ENCODE results near the gene CNOT8.
"Not testable (repeated sequence)": the region's sequence is repeated elsewhere in the genome, so short reads cannot be mapped to it uniquely, and the experiment has no call there.

CNOT8 gene

DNA sequence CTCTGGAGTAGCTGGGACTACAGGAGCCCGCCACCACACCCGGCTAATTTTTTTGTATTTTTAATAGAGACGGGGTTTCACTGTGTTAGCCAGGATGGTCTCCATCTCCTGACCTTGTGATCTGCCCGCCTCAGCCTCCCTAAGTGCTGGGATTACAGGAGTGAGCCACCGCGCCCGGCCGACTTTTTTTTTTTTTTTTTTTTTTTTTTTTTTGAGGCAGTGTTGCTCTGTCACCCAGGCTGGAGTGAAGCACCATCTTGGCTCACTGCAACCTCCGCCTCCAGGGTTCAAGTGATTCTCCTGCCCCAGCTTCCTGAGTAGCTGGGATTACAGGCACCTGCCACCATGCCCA, 22.8 kb upstream of the CNOT8 start:
- DNase-seq, result not testable (repeated sequence)

- DNase-seq, result no peak
Measured at GRCh38 chr5:154836225-154836624, 22.2 kb upstream of the CNOT8 start.

DNA sequence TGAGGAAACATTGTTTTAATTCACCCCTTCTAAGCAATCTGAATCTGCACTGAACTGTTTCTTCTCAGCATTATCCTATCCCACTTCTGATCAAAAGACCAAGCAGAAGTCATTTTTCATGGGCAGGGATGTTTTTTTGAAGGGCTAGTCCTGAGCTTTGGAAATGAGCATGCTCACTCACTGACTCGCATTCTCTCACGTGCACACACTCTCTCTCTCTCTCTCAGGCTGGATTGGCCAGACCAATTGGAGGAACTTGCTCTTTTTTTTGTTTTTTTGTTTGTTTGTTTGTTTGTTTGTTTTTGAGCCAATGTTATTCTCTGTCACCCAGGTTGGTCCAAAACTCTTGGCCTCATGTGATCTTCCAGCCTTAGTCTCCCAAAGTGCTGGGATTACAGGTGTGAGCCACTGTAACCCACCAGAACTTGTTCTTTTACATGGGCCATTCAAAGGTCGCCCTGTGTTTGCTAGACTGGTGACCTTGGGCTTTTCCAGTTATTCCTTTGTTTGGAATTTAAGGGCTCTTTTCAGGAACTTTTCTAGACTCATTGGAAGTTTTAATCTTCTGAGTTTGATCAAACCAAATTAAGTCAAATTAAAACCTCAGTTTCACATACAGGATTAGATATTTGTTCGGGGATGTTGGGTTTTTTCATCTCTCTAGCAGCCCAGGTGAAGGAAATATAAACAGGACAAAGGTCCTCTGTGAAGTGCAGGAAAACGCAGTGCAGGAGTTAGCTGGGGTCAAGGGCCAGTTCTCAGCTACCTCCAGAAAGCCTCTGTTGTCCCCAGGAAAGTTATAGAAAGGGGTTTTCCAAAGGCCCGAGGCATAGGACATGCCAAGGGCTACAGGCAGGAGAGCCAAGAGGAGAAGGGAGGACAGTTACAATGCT, 21.2 kb upstream of the CNOT8 start:
- DNase-seq, result no peak

- DNase-seq, result no peak
Measured at GRCh38 chr5:154840435-154841272, 17.8 kb upstream of the CNOT8 start.

GRCh38 chr5:154841273-154841661, 17.2 kb upstream of the CNOT8 start:
- DNase-seq, result no peak

DNA sequence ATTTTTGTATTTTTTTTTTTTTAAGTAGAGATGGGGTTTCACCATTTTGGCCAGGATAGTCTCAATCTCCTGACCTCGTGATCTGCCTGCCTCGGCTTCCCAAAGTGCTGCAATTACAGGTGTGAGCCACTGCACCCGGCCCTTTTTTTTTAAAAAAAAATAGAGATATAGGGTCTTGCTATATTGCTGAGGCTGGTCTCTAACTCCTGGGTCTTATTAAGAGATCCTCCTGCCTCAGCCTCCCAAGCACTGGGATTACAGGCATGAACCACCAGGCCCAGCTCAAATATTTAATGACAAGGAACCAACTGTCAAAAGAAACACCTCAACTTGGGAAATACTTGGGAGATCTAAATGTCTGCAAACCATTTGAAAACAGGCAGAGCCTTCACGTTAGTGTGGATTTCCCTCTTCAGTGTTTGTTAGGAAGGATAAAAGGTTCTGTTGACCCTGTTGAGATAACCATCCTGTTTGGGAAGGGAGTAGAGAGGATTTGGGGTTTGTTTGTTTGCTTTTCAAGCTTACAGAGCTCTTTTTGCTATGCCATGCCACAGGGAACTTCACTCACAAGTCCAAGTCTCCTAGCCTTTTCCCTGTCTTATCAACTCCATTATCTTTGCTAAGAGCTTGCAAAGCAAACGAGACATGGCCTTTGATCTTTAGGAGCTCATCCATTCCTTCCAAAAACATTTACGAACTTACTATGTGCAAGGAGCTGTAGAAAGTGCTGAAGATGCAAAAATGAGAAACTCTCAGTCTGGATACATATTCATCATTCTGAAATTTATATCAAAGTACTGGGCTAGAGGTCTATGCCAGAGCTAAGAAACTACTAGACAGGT, 15.5 kb upstream of the CNOT8 start:
- DNase-seq, result no peak

DNA sequence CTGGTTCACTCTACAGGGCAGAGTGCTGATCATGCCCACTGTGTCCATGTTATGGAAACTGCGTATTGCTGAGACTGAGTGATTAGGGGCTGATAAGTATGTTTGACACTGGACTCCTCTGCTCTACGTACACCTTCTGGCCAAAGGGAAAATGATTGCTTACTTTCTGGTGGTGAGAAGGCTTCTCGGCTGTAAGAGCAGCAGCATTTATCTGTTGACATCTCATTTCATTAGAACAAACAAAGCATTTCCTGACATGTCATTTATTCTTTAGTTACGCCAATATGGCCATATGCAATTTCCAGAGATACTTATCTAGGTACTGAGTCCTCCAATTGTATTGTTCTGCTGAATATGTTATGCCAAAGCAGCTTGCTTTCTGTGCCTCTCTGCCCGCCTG, 13.6 kb upstream of the CNOT8 start:
- no peak for DNase-seq

GRCh38 chr5:154849264-154849785, 9.1 kb upstream of the CNOT8 start:
- DNase-seq, result no peak

- no peak for DNase-seq
Measured at GRCh38 chr5:154849791-154850201, 8.6 kb upstream of the CNOT8 start.

GRCh38 chr5:154850255-154851062, 8.0 kb upstream of the CNOT8 start, which contains the start of gene FAXDC2:
FAXDC2 (minus strand) TSS chr5:154850603; CDS start chr5:154838178, 12,425 bp downstream.
- peak; percentile 71 for DNase-seq

GRCh38 chr5:154851351-154851750, 7.1 kb upstream of the CNOT8 start:
- no peak for DNase-seq

DNA sequence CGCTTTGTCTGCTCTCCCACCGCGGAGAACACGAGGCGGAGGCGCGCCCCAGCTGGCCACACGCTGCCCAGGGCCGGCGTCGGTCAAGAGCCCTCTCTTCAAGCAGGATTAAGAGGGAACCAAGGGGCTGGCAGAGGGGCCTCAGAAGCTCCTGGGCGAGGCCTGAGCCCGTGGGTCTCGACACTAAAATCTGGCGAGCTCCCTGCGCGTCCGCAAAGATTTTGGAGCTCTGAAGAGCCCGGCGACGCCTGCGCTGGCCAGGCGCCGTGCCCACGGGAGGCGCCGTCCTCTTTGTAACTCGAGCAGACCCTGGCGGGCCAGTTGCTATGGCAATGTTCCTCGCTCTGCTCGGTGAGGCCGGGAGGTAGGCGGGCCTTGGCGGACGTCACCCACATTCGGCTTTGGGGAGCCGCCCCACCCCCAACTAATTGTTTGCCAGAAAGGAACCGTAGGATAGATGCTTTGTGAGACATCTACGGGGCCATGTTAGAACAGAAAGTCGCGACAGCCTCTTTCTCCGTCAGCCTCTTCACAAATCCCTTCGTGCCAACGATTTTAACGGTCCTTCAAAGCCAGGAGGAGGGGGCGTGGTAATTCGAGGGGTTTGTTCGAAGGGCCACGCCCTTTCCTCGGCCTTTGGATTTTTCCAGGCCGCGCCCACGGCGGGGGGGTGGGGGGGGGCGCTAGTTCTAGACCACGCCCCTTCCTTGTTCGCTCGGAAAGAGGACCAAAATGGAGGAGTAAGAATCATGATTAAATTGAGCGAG, 714 bp upstream of the CNOT8 start:
- peak; percentile 97 for DNase-seq

DNA sequence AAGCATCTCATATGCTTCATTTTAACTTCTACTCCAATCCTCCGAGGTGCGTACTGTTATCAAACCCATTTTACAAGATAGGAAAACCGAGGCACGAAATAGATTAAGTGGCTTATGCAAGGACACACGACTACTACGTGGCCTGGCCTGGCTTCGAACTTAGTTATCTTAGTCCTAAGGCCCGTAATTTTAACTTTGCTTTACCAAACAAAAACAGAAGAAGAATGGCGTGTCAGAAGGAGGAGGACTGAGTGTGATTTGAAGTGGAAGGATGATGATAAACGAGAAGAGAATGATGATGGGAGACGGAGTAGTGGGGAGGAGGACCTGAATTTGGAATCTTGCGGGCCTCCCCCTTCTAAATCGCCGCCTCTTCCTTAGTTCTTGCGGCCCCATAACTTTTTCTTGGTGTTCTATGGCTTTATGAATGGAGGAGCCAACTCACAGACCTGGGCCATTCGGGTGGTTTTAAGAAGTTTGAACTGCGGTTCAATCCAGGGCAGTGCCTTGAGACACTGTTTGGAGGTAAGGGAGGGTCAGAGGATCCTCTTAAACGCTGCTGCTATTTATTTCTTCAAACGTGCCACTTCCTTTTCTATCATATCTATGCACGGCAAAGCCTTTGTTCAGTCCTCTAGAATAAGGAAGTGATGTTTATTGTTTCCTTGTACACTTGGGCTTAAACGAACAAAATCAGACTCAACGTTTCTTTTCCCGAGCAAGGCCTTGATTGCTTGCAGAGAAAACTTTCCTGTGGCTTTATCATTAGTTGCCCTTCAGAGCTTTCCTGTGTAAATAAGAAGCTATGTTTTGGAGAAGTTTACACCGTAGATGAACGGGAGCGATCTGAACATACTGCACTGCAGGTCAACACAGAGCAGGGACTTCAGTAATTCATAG, 795 bp downstream of the CNOT8 start:
- peak; percentile 15 for DNase-seq

GRCh38 chr5:154860123-154860522, 1.7 kb downstream of the CNOT8 start:
- peak; percentile 72 for DNase-seq

DNA sequence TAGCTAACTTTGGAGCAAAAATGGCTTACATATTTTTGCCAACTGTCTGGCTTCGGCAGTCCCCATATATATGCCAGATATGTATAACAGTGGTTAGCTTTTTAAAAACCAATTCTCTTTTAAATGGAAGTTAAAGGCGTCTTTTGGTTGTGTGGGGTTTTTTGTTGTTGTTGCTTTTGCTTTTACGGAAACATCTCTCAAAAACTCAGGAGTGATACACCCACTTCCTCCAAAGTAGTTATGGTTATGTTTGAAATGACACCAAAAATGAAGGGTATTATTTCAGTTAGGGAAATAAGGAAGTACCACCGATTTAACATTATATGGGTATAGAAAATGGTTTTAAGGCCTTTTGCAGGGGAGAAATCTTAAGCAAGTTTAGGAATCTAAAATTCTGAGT, 2.3 kb downstream of the CNOT8 start:
- no peak for DNase-seq

- no peak for DNase-seq
Measured at GRCh38 chr5:154861946-154862345, 3.5 kb downstream of the CNOT8 start.

DNA sequence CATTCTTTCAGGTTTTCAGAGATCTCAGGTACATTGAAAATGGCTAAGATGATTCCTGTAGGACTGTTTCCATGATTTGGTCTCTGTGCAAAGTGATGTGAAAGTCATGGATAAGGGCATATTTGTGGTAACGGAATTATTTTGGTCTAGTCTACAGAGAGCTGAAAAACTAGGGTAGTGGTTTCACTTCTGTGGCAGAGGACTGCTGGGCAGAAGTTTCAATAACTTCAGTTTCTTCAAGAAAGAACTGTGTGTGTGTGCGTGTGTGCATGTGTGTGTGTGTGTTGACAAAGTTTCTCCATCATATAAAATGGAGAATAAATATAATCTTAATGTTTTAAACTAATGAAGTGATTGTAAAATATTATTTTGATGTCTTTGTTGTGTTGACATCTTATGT, 4.3 kb downstream of the CNOT8 start:
- DNase-seq, result no peak

DNA sequence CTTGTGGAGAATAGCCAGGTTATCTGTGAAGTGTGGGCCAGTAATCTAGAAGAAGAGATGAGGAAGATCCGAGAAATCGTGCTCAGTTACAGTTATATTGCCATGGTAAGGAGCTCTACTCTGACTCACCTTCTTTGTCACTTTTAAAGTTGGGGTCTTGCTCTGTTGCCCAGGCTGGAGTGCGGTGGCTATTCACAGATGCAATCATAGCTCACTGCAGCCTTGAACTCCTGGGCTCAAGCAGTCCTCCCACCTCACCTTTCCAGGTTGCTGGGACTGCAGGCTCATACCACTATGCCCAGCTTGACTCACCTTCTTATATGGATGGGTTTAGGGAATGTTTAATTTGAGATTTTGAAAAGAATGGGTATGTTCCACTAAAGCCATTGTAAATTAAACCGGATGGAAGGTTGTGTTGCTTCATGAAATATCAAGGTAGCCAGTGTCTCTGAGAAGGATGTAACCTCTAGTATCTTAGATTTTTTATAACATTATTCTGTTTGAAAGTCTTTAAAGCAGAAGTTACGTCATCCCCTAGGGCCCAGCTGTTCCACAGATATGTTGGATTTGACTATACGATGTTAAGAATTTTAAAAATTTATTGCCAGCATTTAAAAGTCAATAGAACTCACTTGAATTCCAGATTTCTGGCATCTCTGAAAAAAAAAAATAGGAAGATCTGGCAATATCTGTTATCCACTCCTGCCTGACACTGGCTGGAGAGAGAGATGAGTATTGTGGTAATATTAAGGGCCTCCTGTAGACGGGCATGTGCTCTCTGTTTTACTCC, 5.1 kb downstream of the CNOT8 start:
- no peak for DNase-seq
